Measurements from ENCODE around the gene MZT2A.
"Not testable (repeated sequence)": the region's sequence is repeated elsewhere in the genome, so short reads cannot be mapped to it uniquely, and the experiment has no call there.

- TF ChIP-seq POLR2A (IDR thresholded peaks at IDR 0.05), result not testable (repeated sequence)
- TF ChIP-seq, protein P1, sequence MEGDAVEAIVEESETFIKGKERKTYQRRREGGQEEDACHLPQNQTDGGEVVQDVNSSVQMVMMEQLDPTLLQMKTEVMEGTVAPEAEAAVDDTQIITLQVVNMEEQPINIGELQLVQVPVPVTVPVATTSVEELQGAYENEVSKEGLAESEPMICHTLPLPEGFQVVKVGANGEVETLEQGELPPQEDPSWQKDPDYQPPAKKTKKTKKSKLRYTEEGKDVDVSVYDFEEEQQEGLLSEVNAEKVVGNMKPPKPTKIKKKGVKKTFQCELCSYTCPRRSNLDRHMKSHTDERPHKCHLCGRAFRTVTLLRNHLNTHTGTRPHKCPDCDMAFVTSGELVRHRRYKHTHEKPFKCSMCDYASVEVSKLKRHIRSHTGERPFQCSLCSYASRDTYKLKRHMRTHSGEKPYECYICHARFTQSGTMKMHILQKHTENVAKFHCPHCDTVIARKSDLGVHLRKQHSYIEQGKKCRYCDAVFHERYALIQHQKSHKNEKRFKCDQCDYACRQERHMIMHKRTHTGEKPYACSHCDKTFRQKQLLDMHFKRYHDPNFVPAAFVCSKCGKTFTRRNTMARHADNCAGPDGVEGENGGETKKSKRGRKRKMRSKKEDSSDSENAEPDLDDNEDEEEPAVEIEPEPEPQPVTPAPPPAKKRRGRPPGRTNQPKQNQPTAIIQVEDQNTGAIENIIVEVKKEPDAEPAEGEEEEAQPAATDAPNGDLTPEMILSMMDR (IDR thresholded peaks at IDR 0.05 in 4 of 5, conservative IDR thresholded peaks at IDR 0.05 in 1 of 5), result not testable (repeated sequence)
These were observed 25.7 kb upstream of the MZT2A start for GRCh38 chr2:131517856-131518255.
